GM19438 (cell line): ENCODE measurements around the gene VSX1.
A peak's percentile ranks its signal among the peaks of the same experiment; 100 is the strongest.

Experiments used
- ATAC-seq: cut with Tn5 transposase; IDR thresholded peaks from one replicate; pipeline ENCODE4 v1.9.1; 2021; ENCODE audit warnings: low read depth; ENCODE audit not compliant: unreplicated experiment

VSX1 gene

DNA sequence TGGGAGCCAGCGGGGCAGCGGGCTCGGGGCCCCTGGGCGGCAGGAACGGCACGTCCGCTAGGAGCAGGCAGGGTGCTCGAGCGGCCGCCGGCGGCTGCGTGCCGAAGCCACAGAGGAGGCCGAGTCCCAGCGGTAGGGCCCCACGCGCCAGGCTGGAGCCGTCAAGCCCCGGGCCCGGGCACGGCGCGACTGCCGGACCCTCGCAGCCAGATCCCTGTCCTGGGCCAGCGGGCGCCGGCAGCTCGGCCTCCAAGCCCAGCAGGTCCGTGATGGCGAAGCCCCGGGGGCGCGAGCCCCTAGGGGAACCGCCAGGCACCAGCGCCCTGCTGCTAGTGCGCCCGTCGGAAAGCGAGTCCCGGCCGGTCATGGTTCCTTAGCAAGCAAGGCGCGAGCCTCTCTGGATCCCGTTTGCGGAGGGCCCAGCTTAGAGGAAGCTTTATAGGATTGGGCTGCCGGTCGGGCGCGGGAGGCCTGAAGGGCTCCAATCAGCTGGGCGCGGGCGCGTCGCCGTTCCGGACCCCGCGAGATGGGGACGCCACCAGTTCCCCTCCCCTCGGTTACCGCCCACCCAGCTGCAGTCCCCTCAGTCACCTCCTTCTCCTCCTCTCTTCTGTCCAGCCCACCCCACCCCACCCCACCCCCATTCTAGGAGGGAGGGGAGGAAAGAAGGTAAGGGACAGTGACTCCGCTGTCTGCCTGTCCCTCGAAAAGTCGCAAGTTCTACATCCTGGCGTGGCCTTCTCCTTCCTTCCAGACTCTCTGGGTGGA, at the start of gene VSX1:
TSS of gene VSX1 (minus strand) at position 412 of the 768 bp plus-strand sequence. CDS start at position 367, 45 bp downstream.
- no peak for ATAC-seq

DNA sequence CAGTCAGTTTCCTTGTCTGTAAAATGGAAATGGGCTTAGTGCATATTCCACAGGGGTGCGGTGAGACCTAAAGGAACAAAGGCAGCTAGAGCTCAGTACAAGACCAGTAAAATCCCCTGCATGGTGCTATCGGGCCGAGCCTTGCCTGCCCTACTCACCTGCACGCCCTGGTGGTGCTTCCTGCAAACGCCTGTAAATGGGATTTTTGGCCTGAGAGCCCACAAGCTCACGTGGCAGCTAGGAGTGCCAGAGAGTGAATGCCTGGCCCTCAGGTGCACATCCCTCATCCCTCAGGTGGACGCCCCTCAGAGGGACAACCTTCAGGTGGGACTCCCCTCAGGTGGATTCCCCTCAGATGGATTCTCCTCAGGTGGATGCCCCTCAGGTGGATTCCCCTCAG, 48.0 kb upstream of the VSX1 start:
- ATAC-seq = no peak

DNA sequence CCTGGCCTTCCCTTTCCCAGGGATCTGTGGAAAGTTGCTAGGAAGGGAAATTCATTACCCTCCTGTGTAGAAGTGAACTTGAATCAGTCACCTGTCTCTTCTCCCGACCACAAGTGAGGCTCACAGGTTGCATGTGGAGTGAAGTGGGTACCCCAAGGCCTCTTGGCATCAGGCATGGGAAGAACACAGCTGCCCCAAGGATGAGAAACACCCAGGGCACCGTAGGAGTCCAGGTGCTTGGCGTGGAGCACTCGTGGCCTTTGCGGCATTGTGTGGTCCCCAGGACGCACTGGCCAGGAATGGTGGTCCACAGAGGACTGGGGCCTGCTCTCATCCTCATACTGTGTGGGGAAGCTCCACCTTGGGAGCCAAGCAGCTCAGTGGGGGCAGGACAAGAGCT, 47.5 kb upstream of the VSX1 start:
- no peak for ATAC-seq

DNA sequence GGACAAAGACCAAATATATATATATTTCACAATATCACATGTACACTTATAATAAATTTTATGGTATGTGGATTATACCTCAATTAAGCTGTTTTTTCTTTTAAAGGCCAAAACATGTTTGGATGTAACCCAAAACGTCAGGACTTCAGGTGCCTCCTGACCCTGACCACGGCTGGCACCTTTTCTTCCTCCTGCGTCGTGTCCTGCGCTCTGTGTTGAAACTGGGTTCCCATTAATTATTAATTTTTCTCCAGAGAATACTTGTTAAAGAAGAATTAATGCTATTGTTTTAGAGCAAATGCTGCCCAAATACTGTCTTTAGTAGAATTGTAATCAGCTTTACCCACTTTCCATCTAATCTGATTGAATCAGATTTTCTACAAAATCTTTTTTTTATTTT, 46.7 kb upstream of the VSX1 start:
- no peak for ATAC-seq

DNA sequence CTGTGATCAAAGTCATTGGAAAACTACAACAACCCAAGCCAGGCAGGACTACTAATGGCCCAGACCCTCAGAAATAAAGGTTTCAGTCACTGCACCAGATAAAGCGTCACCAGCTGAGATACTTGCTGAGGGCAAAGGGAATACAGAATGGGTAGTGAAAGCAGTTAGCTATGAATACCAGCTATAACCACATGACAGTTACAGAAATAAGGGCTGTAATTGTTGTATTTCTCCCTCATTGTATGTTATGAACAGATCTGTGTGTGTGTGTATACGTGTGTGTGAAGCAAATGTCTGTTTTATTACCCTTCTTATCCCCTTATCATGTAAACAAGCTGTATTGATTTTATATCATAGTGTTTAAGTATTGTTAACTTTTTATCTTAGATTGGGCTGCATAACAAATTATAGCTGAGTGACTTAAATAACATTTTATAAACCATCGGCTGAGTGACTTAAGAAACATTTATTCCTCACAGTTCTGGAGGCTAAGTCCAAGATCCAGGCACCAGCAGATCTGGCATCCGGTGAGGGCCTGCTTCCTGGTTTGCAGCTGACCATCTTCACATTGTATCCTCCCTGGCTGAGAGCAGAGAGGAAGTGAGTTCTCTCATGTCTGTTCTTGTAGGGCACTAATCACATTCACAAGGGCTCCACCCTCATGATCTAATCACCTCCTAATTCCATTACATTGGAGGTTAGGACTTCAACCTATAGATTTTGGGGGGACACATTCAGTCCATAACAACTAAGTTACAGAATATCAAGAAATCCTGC, 46.0 kb upstream of the VSX1 start:
- ATAC-seq = no peak

DNA sequence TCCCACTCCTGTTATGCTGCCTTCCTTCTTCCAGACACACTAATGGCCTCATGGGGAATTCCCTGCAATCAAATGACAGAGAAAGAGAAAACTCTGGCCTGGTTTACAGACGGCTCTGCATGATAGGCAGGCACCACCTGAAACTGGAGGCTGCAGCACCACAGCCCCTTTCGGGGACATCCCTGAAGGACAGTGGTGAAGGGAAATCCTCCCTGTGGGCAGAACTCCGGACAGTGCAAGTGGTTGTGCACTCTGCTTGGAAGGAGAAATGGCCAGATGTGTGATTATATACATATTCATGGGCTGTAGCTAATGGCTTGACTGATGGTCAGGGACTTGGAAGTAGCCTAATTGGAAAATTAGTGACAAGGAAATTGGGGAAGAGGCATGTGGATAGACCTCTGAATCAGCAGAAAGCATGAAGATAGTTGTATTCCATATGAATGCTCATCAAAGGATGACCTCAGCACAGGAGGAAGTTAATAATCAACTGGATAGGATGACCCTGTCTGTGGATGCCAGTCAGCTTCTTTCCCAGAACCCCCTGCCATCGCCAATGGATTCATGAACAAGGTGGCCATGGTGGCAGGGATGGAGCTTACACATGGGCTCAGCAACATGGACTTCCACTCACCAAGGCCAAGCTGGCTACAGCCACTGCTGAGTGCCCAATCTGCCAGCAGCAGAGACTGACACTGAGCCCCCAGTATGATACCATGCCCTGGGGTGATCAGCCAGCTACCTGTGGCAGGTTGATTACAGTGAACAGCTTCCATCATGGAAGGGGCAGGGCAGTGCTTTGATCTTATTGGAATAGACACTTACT, 44.5 kb upstream of the VSX1 start:
- no peak for ATAC-seq

DNA sequence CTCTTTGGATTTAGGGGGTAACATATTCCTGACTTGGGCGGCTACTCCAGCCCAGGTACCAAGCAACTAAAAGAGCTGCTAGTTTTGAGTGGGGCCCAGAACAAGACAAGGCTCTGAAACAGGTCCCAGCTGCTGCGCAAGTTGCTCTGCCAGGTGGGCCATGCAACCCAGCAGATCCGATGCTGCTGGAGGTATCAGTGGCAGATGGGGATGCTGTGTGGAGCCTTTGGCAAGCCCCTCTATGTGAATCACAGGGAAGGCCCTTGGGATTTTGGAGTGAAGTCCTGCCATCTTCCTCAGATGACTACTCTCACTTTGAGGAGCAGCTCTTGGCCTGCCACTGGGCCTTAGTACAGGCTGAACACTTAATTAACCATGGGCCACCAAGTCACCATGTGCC, 43.7 kb upstream of the VSX1 start:
- ATAC-seq = no peak

DNA sequence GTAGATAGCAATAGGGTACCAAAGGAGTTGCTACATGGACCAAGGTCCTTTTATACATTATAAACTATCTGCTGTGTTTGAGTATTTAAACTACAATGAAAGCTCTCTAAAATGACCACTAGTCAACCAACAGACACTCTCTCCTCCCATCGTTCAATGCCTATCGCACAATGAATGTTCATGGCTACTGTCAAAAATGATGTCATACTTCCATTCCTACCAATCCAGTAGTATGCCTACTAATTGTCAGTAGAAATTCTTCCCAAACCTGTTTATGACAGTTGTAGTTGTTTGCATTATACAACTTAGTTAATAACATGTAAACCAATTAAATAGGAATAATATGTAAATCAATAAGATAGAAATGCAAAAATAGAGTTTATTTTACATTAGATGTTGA, 39.0 kb upstream of the VSX1 start:
- ATAC-seq = no peak

DNA sequence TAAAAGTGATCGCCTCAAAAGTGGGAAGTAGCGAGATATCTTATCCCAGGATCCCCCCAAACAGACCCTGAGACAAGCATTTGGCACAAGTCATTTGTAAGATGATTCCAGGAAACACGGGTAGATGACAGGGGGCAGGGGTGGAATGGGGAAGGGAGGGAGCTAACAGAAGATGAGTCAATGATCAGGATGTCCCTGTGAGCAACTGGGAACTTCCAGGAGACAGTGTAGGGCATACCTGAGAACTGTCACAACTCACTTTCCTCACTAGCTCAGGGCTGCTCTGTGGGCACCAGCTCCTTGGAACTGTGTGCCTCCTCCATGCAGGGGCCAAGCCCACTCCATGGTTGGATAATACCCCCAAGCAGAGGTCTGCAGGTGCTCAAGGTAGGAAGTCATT, 38.5 kb upstream of the VSX1 start:
- ATAC-seq = no peak

DNA sequence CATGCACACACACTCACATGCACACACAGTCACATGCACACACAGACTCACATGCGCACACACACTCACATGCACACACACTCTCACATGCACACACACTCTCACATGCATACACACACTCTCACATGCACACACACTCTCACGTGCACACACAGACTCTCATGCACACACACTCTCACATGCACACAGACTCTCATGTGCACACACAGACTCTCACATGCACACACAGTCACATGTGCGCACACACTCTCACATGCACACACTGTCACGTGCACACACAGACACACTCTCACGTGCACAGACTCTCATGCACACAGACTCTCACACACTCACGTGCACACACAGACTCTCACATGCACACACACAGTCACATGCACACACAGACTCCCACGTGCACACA, 36.6 kb upstream of the VSX1 start:
- no peak for ATAC-seq

DNA sequence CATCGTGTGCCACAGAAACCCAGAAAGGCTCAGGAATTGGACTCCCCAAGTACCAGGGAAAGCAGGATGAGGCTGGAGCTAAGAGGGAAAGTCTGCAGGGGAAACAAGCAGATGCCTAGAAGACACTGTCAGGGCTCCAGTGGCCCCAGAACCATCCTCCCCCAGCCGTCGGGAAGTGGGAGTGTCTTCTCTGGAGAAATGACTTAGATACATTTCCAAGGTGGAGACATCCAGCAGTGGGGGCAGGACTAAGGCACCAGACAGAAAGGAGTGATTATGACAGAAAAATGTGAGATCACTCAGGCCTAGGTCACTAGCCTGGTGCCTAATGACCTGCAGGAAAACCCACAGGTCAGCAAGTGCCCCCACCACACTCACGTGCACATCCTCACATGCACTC, 36.0 kb upstream of the VSX1 start:
- ATAC-seq = no peak

DNA sequence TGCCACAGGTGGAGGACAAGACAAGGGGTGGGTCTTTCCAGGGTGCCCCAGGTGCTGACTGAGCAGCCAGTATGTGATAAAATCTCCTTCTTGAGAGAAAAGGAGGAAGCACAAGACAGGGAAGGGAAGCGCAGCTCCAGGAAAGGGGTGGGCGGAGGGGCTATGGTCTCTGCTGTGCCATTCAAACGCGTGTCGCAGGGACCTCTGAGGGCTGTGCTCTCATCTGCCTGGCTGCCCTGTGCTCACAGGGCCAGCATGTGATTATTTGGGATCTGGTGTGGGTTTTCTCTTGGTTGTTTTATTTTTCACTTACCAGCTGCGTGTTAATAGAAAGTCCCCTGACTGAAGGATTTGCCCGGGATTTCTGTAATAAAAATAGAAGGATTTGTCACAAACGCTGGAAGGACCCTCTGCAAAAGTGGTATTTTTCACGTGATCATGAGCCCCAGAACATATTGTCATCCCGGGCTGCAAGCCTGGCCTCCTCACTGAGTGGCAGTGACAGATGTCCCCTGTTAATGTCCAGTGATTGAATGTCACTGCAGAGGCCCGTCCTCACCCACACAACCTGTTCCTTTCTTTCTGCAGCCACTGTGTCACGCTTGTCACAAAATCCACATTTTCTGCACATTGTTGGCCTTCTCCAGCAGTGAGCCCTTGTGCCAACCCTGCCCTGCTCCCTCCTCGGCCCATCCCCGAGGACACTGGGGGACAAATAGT, 35.0 kb upstream of the VSX1 start:
- no peak for ATAC-seq

DNA sequence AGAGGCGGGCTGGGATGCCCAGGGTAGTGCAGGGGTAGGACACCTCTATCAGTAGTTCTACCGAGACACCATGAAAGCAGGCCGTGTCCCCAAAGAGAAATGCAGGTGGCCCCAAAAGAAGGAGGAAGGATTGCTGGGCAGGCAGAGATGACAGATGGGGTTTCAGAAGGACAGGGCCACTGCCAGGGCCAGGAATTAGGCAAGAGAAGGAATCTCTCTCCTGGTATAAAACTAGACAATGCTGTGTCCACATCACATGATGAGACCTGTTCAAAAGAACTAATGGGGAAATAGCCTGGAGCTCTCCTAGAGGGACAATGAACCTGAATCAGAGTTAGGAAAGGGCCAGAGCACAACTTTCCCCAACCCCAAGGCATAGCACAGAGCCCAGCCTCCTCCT, 21.6 kb upstream of the VSX1 start:
- no peak for ATAC-seq

DNA sequence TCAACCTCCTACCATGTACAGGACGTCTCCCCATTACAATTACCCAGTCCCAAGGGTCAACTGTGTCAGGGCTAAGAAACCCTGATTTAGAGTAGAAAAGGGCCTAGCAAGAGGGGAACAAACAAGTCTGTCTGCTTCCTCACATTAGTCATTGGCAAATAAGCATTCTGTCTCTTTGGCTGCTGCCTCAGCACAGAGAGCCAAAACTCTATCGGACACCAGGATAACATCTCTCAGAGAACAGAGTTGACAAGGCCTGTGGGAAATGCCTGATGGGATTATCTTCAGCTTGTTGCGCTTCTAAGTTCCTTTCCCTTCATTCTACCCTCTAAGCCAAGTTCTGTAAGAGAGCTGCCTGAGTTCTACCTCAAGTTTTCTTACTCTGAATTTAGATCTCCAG, 19.0 kb upstream of the VSX1 start:
- ATAC-seq = no peak

DNA sequence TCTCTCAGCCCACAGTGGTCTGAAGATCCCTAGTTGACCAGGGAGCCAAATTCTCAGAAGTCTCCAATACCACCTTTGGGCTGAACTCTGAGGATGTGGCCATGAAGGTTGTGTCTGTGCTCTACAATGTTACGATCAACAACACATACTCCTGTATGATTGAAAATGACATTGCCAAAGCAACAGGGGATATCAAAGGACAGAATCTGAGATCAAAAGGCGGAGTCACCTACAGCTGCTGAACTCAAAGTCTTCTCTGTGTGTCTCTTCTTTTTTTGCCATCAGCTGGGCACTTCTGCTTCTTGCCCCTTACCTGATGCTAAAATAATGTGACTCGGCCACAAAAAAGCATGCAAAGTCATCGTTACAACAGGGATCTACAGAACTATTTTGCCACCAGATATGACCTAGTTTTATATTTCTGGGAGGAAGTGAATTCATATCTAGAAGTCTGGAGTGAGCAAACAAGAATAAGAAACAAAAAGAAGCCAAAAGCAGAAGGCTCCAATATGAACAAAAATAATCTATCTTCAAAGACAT, 17.7 kb upstream of the VSX1 start:
- ATAC-seq = no peak

DNA sequence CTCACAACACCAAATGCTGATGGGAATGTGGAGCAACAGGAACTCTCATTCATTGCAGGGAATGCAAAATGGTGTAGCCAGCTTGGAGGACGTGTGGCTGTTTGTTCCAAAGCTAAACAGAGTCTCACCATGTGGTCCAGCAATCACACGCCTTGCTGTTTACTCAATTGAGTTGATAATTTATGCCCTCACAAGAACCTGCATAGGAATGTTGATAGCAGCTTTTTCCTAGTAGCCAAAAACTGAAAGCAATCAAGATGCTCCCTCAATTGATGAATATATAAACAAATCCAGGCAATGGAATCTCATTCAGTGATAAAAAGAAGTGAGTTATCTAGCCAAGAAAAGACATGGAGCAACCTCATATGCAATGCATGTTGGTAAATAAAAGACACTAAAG, 15.6 kb upstream of the VSX1 start:
- ATAC-seq = no peak

DNA sequence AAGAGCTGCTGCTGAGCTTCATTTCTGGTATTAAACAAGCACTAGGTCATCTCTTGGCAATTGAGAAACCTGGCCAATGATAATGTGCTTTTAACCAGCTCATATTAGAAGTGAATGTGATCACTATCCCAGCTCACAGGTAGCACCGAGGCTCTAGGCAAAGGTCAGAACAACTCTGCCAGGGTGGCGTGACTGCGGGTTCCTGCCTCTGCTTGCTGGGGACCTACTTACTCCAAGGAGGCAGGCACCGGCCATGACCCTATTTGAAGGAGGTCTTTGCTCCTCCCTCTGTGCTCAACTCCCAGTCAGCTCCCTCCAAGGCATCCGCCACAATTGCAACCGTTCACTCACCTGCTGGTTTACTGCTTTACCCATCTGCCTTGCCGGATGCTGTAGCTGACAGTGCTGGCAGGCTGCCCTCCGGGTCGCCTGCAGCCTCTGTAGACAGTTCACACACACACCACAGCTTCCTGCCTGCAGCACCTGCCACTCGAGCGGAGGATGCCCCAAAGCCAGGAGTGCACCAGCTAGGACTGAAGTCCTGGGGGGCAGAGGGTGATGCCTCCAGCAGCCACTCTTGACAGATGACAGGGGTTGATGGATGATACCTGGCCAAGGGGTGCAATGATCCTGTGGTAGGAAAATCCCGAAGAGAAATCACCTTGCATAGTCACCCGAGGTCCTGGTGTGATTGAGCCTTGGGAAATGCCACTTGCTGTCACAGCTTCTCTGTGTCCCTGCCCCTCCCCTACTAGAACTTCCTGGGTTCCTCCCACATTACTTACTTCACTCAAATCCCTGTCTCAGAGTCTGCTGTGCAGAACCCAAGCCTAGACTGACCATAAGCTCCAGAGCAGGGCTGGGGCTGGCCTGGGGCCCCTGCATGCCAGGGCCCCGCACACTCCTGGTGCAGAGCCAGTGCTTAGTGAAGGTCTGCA, 8.8 kb upstream of the VSX1 start:
- ATAC-seq = peak; percentile 75

DNA sequence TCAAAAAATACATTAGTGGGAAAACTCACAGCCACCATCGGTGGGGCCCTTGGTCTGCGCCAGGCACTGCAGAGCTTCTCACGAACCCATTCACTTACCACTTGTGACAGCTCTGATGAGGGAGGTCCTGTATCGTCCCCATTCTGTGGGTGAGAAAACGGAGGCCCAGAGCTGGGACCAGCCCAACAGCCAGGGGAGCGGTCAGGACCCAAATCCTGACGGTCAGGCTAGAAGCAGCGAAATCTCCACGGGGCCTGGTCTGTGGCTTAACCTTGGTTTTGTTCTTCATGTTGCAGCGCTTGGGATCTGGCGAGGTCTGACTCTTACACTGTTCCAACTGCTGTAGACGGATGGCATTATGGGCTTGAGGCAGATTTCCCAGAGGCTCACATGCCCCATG, 7.7 kb upstream of the VSX1 start:
- ATAC-seq = no peak

DNA sequence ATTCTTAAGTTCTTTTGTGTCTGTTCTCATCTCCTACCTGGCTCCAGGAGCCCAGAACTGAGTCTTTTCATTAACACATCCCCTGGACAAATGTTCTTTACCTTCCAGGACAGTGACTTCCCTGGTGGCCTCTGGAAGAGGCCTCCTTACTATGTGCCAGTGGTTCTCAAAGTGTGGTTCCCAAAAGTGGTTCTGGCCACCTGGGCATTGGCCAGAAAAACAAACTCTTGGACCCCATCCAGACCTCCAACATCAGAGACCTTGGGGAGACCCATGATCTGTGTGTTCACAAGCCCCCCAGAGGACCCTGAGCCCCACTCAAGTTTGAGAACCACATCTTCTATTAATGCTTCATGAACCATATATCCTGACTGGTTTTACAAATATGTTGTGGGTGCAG, 7.2 kb upstream of the VSX1 start:
- no peak for ATAC-seq
